K562 (cell line): Measurements from ENCODE around the gene SLC4A2. TPM values are rescaled to one million over a fixed set of nuclear protein-coding genes. Genes with fewer than 3 reads are reported as not detected.

Experiments
- ADNP ChIP-seq: fragments of 200-800 bp; sonication (Bioruptor generic); IDR thresholded peaks from 2 replicates; pipeline ENCODE4 v1.6.1; 2016; ENCODE audit warnings: missing genetic modification characterization, missing compliant biosample characterization
- EGR1 ChIP-seq: fragments of 450-650 bp; conservative IDR thresholded peaks from 2 replicates; pipeline ENCODE4 v1.6.1; 2017; ENCODE audit warnings: mild to moderate bottlenecking
- ETV1 ChIP-seq: fragments of 450-650 bp; conservative IDR thresholded peaks from 2 replicates; pipeline ENCODE4 v1.6.1; 2016; ENCODE audit warnings: missing genetic modification characterization, control low read depth, low read depth, missing compliant biosample characterization
- ETV5 ChIP-seq: sonication (generic); formaldehyde crosslinking; IDR thresholded peaks from 2 replicates; pipeline ENCODE4 v1.4.0; 2020; ENCODE audit warnings: low read depth, mild to moderate bottlenecking, missing genetic modification reagents
- HNRNPLL ChIP-seq: fragments of 200-400 bp; formaldehyde crosslinking; IDR thresholded peaks from 2 replicates; pipeline ENCODE4 v1.6.1; 2017; ENCODE audit warnings: low read length, low read depth, mild to moderate bottlenecking; ENCODE audit not compliant: poor library complexity, severe bottlenecking
- LCOR ChIP-seq: sonication (generic); formaldehyde crosslinking; IDR thresholded peaks from 2 replicates; pipeline ENCODE4 v1.8.0; 2022; ENCODE audit warnings: mild to moderate bottlenecking, missing genetic modification reagents
- OTX1 ChIP-seq: fragments of 450-650 bp; formaldehyde crosslinking; IDR thresholded peaks from 2 replicates; pipeline ENCODE4 v1.4.0; 2022; ENCODE audit warnings: mild to moderate bottlenecking
- TSC22D4 ChIP-seq: fragments of 450-650 bp; IDR thresholded peaks from 2 replicates; pipeline ENCODE4 v1.6.1; 2016; ENCODE audit warnings: missing genetic modification characterization, missing biosample characterization, control low read depth
- ZBTB1 ChIP-seq: sonication (generic); formaldehyde crosslinking; IDR thresholded peaks from 2 replicates; pipeline ENCODE4 v1.8.1; 2023; ENCODE audit warnings: missing genetic modification reagents, low read depth, mild to moderate bottlenecking, borderline replicate concordance
- ZSCAN32 ChIP-seq: fragments of 450-650 bp; formaldehyde crosslinking; IDR thresholded peaks from 2 replicates; pipeline ENCODE4 v1.4.0; 2020; ENCODE audit warnings: mild to moderate bottlenecking, moderate library complexity
- polyA plus RNA-seq, 8 experiments: library from polyadenylated mRNA; depleted of rRNA in 4 of 8; stranded (reverse) in 5 of 8; unstranded in 3 of 8; fragments of >200 nt; fragmentation: Nextera tagmentation in 2 of 8; fragmentation: Illumina TruSeq in 1 of 8; extraction: Ambion mirVana in 2 of 8; extraction: Trizol in 1 of 8; gene quantifications; 2 replicates each; pipeline versions ENCODE4 v1.2.1 to v1.2.3, GENCODE V29; 2011 to 2014; ENCODE audit warnings: inconsistent platforms in 1 of 8, missing spikeins in 1 of 8
- total RNA-seq, 7 experiments: library from RNA; depleted of rRNA in 6 of 7; stranded (reverse); fragments of >200 nt in 6 of 7; fragmentation: Illumina TruSeq in 2 of 7; extraction: Trizol in 2 of 7; gene quantifications; 2 replicates each; pipeline versions ENCODE4 v1.2.1 to v1.2.3, GENCODE V29; 2011 to 2021; ENCODE audit warnings: low replicate concordance in 1 of 7
- TF ChIP-seq, protein P1 (sequence below), 2 experiments: fragments of 200-800 bp in 1 of 2; sonication (Bioruptor generic) in 1 of 2; sonication (generic) in 1 of 2; formaldehyde crosslinking in 1 of 2; IDR thresholded peaks in 1 of 2; conservative IDR thresholded peaks in 1 of 2; 2 replicates each; pipeline versions ENCODE4 v1.5.0 to v1.6.1; 2016 to 2020; ENCODE audit warnings: missing compliant biosample characterization in 1 of 2, missing genetic modification characterization in 1 of 2, missing genetic modification reagents in 1 of 2
- TF ChIP-seq, protein P2 (sequence below): fragments of 250-450 bp; sonication (Bioruptor Pico); IDR thresholded peaks from 2 replicates; pipeline ENCODE4 v1.5.1; 2021; ENCODE audit warnings: mild to moderate bottlenecking
- TF ChIP-seq, protein P3 (sequence below): fragments of 200-800 bp; sonication (Bioruptor generic); IDR thresholded peaks from 2 replicates; pipeline ENCODE4 v1.6.1; 2016; ENCODE audit warnings: missing genetic modification characterization, missing compliant biosample characterization
- TF ChIP-seq, protein P4 (sequence below): fragments of 450-650 bp; formaldehyde crosslinking; IDR thresholded peaks from 2 replicates; pipeline ENCODE4 v1.4.0; 2020; ENCODE audit warnings: mild to moderate bottlenecking, moderate library complexity

Gene SLC4A2
- total and polyA plus RNA-seq, 9 of the 15 experiments (the other 6 are each of a cell fraction or from before 2014, with no cell fraction given): 11.4 to 375 (median 130) TPM

DNA sequence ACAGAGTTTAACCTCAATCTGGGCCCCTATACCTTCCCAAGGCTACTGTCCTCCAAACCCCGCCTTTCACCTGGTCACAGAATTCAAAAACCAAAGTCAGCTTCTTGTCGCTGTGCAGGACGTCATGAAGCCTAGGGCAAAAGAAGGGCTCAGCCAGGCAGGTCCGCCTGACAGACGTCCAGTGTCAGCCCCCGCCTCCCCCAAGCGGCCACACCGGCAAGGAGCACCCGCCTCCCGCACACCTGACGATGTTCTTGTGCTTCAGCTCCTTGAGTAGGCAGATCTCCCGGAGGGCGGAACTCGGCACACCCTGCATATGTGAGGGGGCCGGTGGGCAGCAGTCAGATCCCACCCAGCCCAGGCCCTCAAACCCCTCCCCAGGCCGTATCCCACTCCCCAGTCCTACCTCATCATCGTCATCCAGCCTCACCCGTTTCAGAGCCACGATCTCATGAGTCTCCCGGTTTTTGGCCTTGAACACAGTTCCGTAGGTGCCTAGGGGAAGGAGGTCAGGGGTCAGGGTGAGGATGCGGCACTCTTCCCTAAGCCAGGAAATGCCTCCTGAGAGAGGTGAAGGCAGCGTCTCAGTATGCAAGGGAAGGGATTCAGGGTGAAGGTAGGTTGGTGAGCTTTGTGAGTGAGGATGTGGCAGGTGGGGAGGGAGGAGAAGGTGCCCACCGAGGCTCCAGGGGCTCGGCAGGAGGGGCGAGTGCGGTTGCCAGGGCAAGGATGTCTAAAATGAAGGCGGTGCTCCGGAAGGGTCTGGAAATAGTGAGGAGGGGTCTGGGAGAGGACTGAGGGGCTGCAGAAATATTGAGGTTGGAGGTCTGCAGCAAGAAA lies 2.5 kb upstream of the SLC4A2 start (continued):
- TF ChIP-seq LCOR (CRISPR knock-in tag) (0 out of 2 replicates have a peak, but pooled peaks have one; percentile 62), ADNP (no peak), ETV5 (CRISPR knock-in tag) (0 out of 2 replicates have a peak, but pooled peaks have one; percentile 22), ETV1 (tag) (0 out of 2 replicates have a peak, but pooled peaks have one; percentile 7), TSC22D4 (tag) (no peak), OTX1 (CRISPR knock-in tag) (0 out of 2 replicates have a peak, but pooled peaks have one; percentile 27), ZSCAN32 (no peak), EGR1 (0 out of 2 replicates have a peak, but pooled peaks have one; percentile 28), HNRNPLL (no peak), ZBTB1 (CRISPR knock-in tag) (no peak)
- TF ChIP-seq, protein P1, sequence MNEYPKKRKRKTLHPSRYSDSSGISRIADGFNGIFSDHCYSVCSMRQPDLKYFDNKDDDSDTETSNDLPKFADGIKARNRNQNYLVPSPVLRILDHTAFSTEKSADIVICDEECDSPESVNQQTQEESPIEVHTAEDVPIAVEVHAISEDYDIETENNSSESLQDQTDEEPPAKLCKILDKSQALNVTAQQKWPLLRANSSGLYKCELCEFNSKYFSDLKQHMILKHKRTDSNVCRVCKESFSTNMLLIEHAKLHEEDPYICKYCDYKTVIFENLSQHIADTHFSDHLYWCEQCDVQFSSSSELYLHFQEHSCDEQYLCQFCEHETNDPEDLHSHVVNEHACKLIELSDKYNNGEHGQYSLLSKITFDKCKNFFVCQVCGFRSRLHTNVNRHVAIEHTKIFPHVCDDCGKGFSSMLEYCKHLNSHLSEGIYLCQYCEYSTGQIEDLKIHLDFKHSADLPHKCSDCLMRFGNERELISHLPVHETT (CRISPR knock-in tag; conservative IDR thresholded peaks at IDR 0.05 in 1 of 2, IDR thresholded peaks at IDR 0.05 in 1 of 2): no peak
- TF ChIP-seq, protein P2, sequence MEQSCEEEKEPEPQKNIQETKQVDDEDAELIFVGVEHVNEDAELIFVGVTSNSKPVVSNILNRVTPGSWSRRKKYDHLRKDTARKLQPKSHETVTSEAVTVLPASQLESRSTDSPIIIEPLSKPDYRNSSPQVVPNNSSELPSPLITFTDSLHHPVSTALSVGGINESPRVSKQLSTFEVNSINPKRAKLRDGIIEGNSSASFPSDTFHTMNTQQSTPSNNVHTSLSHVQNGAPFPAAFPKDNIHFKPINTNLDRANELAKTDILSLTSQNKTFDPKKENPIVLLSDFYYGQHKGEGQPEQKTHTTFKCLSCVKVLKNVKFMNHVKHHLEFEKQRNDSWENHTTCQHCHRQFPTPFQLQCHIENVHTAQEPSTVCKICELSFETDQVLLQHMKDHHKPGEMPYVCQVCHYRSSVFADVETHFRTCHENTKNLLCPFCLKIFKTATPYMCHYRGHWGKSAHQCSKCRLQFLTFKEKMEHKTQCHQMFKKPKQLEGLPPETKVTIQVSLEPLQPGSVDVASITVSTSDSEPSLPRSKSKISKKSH (CRISPR knock-in tag): no peak
- TF ChIP-seq, protein P3, sequence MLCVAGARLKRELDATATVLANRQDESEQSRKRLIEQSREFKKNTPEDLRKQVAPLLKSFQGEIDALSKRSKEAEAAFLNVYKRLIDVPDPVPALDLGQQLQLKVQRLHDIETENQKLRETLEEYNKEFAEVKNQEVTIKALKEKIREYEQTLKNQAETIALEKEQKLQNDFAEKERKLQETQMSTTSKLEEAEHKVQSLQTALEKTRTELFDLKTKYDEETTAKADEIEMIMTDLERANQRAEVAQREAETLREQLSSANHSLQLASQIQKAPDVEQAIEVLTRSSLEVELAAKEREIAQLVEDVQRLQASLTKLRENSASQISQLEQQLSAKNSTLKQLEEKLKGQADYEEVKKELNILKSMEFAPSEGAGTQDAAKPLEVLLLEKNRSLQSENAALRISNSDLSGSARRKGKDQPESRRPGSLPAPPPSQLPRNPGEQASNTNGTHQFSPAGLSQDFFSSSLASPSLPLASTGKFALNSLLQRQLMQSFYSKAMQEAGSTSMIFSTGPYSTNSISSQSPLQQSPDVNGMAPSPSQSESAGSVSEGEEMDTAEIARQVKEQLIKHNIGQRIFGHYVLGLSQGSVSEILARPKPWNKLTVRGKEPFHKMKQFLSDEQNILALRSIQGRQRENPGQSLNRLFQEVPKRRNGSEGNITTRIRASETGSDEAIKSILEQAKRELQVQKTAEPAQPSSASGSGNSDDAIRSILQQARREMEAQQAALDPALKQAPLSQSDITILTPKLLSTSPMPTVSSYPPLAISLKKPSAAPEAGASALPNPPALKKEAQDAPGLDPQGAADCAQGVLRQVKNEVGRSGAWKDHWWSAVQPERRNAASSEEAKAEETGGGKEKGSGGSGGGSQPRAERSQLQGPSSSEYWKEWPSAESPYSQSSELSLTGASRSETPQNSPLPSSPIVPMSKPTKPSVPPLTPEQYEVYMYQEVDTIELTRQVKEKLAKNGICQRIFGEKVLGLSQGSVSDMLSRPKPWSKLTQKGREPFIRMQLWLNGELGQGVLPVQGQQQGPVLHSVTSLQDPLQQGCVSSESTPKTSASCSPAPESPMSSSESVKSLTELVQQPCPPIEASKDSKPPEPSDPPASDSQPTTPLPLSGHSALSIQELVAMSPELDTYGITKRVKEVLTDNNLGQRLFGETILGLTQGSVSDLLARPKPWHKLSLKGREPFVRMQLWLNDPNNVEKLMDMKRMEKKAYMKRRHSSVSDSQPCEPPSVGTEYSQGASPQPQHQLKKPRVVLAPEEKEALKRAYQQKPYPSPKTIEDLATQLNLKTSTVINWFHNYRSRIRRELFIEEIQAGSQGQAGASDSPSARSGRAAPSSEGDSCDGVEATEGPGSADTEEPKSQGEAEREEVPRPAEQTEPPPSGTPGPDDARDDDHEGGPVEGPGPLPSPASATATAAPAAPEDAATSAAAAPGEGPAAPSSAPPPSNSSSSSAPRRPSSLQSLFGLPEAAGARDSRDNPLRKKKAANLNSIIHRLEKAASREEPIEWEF (CRISPR knock-in tag): no peak
- TF ChIP-seq, protein P4, sequence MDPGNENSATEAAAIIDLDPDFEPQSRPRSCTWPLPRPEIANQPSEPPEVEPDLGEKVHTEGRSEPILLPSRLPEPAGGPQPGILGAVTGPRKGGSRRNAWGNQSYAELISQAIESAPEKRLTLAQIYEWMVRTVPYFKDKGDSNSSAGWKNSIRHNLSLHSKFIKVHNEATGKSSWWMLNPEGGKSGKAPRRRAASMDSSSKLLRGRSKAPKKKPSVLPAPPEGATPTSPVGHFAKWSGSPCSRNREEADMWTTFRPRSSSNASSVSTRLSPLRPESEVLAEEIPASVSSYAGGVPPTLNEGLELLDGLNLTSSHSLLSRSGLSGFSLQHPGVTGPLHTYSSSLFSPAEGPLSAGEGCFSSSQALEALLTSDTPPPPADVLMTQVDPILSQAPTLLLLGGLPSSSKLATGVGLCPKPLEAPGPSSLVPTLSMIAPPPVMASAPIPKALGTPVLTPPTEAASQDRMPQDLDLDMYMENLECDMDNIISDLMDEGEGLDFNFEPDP (CRISPR knock-in tag): no peak
